NB4 (cell line): Measurements from ENCODE around the gene AMELX.

ENCODE experiments used
- CTCF ChIP-seq: IDR thresholded peaks from one replicate; pipeline ENCODE4 v1.5.1; 2012; ENCODE audit warnings: low read depth, low read length
- MAX ChIP-seq: IDR thresholded peaks from 2 replicates; pipeline ENCODE4 v1.6.1; 2011; ENCODE audit warnings: low read depth, low read length
- POLR2A ChIP-seq: IDR thresholded peaks from 2 replicates; pipeline ENCODE4 v1.6.1; 2011; ENCODE audit warnings: mild to moderate bottlenecking; ENCODE audit not compliant: insufficient read length; ENCODE audit errors: extremely low read depth

- TF ChIP-seq CTCF (no peak), POLR2A (no peak), MAX (no peak)
Measured at GRCh38 chrX:11266573-11267003, 26.6 kb upstream of the AMELX start.
